HUES64 (cell line): ENCODE data around the gene E4F1.

Experiments
- H3K27ac ChIP-seq: 2 replicates; pipeline ENCODE4 v1.7.0; 2013; ENCODE audit warnings: low read depth, low read length, inconsistent platforms
- H3K27me3 ChIP-seq: 2 replicates; pipeline ENCODE4 v1.6.1; 2013; ENCODE audit warnings: mild to moderate bottlenecking, low read length; ENCODE audit not compliant: insufficient read depth
- H3K36me3 ChIP-seq: 2 replicates; pipeline ENCODE4 v1.6.1; 2013; ENCODE audit warnings: mild to moderate bottlenecking, low read length; ENCODE audit not compliant: insufficient read depth
- H3K4me1 ChIP-seq: 2 replicates; pipeline ENCODE4 v1.6.1; 2013; ENCODE audit warnings: mild to moderate bottlenecking, low read length, moderate library complexity; ENCODE audit not compliant: insufficient read depth
- H3K4me3 ChIP-seq: 2 replicates; pipeline ENCODE4 v1.5.1; 2013; ENCODE audit warnings: mild to moderate bottlenecking, low read length, moderate library complexity
- H3K9ac ChIP-seq: 2 replicates; pipeline ENCODE4 v1.6.1; 2013; ENCODE audit warnings: mild to moderate bottlenecking, low read depth, low read length
- H3K9me3 ChIP-seq: 2 replicates; pipeline ENCODE4 v1.6.1; 2013; ENCODE audit warnings: low read depth, low read length; ENCODE audit not compliant: insufficient read depth
- WGBS: fragments of 150-250, 120-280 bp; methylation state at CpG from one replicate; pipeline ENCODE4 v1.1.7; 2013; ENCODE audit warnings: missing lambda C conversion rate; 5-methylcytosine and 5-hydroxymethylcytosine counted together

The E4F1 gene

DNA sequence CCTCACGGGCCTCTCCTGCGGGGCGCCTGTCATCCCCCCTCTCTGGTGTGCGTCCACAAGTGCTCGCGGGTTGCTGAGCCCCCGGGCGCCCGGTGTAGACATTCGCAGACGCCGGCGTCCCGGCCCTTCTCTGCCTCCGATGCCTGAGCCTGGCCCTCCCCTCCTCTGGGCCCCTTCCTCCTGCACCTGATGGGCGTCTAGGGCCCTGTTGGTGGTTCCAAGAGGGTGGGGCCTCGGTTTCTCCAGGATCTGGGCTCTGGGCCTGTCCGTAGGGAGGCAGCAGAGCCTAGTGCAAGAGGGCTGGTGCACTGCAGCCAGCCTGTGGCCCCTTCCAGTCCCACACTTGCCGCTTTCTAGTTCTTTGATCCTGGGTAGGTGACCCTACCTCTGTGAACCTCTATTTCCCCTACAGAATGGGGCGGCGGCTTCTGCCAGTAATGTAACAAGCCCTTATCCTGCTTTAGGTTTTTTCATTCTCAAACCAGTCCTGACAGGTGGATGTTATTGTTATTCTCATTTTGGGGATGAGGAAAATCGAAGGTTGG lies 623 bp downstream of the E4F1 start:
- WGBS, result 13% methylated on average over 22 of the region's 22 CpGs
- peak overlapping the region; percentile 82 for H3K27ac ChIP-seq

DNA sequence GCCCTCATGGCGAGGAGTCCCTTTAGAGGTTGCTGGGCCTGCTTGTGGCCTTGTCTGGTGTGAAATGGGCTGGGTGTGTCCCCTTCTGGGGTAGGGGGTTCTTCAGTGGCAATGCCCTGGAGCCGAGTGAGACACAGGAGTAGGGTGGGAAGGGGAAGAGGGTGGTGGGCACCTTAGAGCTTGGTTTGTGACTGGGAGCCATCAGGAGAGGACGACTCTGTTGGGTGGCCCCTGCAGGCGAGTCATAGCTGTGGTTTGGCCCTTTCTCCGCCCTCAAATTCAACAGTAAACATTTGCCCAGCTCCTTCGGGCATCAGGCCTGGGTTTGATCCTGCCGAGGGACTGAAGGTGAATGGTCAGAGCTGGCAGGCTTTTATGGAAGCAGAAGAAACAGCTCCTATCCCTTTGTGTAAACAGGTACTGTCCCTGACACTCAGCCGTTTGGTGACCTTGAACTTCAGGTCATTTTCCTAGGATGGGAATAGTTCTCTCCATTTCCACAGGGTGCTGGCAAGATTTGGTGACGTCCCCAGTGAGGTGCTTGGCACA lies 2.9 kb downstream of the E4F1 start:
- H3K27ac ChIP-seq, result no peak overlapping the region
- no peak overlapping the region for H3K4me3 ChIP-seq
- H3K27me3 ChIP-seq, result no peaks in the 10 kb centered on the region
- H3K9me3 ChIP-seq, result no peaks in the 10 kb centered on the region
- 87% methylated on average over 9 of the region's 9 CpGs for WGBS
- peaks cover 23% of the 10 kb centered on the region for H3K36me3 ChIP-seq
- no peak overlapping the region for H3K9ac ChIP-seq
- H3K4me1 ChIP-seq, result no peaks in the 10 kb centered on the region

More for the DNA sequence above, 623 bp downstream of the E4F1 start:
- Histone ChIP-seq H3K9me3 (no peaks in the 10 kb centered on the region), H3K9ac (peak overlapping the region; percentile 91), H3K27me3 (no peaks in the 10 kb centered on the region), H3K4me3 (peak overlapping the region; percentile 83), H3K4me1 (no peaks in the 10 kb centered on the region), H3K36me3 (peaks cover 8% of the 10 kb centered on the region; the same call in 1 of the 2 replicates)

DNA sequence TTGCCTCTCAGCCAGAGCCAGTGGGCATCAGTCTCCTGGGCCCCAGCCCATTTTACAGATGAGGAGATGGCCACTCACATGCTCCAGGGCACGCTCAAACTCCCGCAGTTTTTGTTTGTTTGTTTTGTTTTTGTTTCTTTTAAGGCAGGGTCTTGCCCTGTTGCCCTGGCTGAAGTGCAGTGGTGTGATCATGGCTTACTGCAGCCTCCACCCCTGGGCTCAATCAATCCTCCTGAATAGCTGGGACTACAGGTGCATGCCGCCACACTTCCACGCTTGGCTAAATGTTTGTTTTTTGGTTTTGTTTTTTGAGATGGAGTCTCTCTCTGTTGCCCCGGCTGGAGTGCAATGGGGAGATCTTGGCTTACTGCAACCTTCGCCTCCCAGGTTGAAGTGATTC lies 3.5 kb downstream of the E4F1 start:
- Histone ChIP-seq H3K4me1 (no peaks in the 10 kb centered on the region), H3K27ac (no peak overlapping the region)

DNA sequence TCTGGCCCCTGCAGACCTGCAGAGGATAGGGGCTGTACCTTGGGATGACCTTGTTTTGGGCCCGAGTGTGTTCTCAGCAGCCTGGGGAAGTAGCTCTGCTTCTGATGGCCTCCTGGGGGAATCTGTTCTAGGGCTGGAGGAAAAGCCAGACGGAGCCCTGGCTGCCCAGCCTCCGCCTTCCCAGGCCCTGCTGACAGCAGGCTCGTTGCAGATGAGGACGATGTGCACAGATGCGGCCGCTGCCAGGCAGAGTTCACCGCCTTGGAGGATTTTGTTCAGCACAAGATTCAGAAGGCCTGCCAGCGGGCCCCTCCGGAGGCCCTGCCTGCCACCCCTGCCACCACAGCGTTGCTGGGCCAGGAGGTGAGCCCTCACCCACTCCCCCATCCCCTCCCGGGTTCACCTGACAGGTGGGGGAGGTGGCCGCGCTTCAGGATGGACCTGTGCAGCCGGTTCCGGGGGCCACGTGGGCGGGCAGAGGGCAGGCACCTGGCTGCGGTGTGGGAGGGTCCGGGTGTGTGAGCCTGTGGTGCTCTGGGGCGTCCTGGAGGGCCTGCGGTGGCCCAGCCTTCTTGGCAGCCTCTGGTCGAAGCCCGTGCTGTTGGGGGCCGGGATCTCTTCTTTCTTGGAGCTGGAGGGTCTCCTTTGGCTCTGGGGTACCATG lies 4.9 kb downstream of the E4F1 start:
- Histone ChIP-seq H3K9me3 (no peaks in the 10 kb centered on the region), H3K9ac (no peak overlapping the region), H3K36me3 (peaks cover 42% of the 10 kb centered on the region), H3K27me3 (no peaks in the 10 kb centered on the region), H3K27ac (no peak overlapping the region), H3K4me1 (no peaks in the 10 kb centered on the region), H3K4me3 (no peak overlapping the region)
- 96% methylated on average over 25 of the region's 25 CpGs for WGBS

More for the DNA sequence above, 3.5 kb downstream of the E4F1 start:
- Histone ChIP-seq H3K27me3 (no peaks in the 10 kb centered on the region), H3K9ac (no peak overlapping the region), H3K36me3 (peaks cover 28% of the 10 kb centered on the region), H3K4me3 (no peak overlapping the region), H3K9me3 (no peaks in the 10 kb centered on the region)
- 89% methylated on average over 6 of the region's 6 CpGs for WGBS

DNA sequence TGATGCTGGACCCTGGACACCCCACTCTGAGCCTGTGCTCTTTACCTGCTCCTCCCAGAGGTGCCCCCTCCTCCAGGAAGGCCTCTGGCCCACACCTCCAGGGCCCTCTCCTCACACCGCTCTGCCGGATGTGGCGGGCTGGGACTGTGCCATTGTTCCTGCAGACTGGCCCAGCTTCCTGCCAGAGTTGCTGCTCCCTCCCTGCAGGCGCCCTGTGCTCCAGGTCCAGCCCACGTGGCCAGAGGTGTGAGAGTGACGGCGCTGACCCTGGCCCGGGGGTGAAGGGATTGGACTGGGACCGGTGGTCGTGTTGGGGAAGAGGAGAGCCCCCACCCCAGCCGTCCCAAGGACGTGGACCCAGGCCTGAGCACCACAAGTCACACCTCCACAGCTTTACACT lies 5.7 kb downstream of the E4F1 start:
- H3K27me3 ChIP-seq, result no peaks in the 10 kb centered on the region
- 96% methylated on average over 12 of the region's 12 CpGs for WGBS
- no peak overlapping the region for H3K9ac ChIP-seq
- H3K4me3 ChIP-seq, result no peak overlapping the region
- H3K27ac ChIP-seq, result no peak overlapping the region
- H3K36me3 ChIP-seq, result peaks cover 49% of the 10 kb centered on the region
- H3K9me3 ChIP-seq, result no peaks in the 10 kb centered on the region
- H3K4me1 ChIP-seq, result no peaks in the 10 kb centered on the region

DNA sequence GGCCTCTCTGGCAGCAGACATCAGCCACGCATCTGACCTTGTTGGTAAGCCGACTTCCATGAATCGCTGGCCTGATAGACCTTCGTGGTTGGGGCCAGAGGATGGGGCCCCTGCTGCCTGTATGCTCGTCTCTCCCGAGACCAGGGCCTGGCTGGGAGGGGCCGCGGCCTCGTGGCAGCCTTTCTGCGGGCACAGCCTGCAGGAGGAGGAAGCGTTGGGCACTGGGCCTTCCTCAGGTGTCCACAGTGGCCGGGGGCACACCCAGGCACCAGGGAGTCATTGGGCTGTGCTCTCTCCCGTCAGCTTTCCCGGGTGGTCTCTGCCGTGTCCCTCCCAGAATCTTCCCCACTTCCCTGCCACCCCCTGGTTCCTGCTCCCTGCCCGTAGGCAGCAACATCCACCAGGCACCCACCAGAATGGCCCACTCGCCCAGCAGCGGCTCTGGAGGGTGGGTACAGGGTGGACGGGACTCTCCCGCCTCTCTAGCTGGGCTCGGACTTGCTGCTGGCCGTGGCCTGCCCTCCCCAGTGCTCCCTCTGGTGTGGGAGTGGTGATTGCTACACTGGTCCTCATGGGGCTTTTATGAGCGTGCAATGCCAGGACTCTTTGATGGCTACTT lies 6.3 kb downstream of the E4F1 start:
- H3K4me1 ChIP-seq, result no peaks in the 10 kb centered on the region
- no peak overlapping the region for H3K4me3 ChIP-seq
- no peak overlapping the region for H3K9ac ChIP-seq
- H3K27me3 ChIP-seq, result no peaks in the 10 kb centered on the region
- H3K36me3 ChIP-seq, result peaks cover 53% of the 10 kb centered on the region
- no peaks in the 10 kb centered on the region for H3K9me3 ChIP-seq
- 94% methylated on average over 23 of the region's 23 CpGs for WGBS
- H3K27ac ChIP-seq, result no peak overlapping the region

DNA sequence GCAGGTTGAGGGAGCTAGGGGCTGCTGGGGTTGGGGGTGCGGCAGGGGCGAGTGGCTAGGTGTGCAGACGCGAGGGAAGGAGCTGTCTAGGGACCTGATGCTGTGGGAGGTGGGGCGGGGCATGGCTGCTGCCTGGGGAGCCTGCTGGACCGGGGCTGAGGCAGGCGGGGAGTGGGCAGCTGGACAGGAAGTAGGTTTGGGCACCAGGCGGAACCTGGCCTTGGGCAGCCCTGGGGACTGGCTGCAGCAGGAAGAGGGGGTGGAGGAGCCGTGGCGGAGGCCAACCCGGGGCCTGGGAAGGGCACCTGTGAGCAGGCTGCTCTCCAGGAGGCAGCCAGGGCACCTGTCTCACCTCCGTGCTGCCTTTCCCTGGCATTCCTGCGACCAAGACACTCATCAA lies 7.0 kb downstream of the E4F1 start:
- Histone ChIP-seq H3K4me3 (no peak overlapping the region), H3K27me3 (no peaks in the 10 kb centered on the region), H3K9ac (no peak overlapping the region), H3K36me3 (peaks cover 57% of the 10 kb centered on the region), H3K9me3 (no peaks in the 10 kb centered on the region), H3K4me1 (no peaks in the 10 kb centered on the region), H3K27ac (no peak overlapping the region)
- WGBS, result 95% methylated on average over 13 of the region's 13 CpGs

DNA sequence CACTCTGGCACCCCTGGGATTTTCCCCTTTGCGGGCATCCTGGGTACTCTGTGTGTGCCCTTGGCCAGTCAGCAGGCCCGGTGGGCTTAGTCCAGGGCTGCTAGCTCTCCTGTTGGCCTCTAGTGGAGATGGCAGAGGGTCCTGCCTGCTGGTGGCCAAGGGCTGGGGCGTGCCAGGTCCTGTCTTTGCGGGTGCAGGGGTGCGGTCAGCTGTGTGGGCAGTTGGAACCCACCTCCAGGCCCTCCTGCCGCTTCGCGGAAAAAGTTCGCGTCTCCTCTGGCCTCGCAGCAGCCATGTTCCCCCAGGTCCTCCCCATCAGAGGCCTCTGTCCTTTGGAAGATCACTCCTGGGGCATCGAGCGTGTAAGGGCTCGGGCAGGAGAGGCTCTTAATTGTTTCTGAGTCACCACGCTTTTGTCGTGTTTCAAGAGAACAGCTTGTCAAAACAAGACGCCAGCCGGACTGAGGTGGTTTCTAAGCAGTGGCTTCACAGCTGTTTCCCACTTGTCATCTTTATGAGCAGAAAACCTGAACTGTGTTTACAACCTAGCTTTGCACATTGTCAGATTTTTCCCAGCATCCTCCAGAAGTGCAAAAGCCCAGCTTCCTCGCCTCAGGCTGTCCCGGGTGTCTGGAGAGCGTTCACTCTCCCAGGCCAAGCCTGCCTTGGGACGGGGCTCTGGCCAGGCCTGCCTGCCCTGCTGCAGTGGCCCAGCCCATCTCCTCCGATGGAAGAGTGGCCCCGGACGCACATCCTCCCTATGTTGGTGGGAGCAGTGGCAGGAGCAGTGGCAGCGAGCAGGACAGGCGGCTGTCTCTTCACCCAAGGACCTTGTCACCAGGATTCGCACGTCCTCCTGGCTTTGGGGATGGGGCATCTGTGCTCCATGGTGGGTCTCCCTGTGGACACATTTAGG lies 7.9 kb downstream of the E4F1 start:
- Histone ChIP-seq H3K9ac (no peak overlapping the region), H3K4me1 (no peaks in the 10 kb centered on the region), H3K4me3 (no peak overlapping the region), H3K27ac (no peak overlapping the region), H3K36me3 (peaks cover 60% of the 10 kb centered on the region), H3K9me3 (no peaks in the 10 kb centered on the region), H3K27me3 (peaks cover 6% of the 10 kb centered on the region)
- WGBS, result 94% methylated on average over 29 of the region's 29 CpGs

DNA sequence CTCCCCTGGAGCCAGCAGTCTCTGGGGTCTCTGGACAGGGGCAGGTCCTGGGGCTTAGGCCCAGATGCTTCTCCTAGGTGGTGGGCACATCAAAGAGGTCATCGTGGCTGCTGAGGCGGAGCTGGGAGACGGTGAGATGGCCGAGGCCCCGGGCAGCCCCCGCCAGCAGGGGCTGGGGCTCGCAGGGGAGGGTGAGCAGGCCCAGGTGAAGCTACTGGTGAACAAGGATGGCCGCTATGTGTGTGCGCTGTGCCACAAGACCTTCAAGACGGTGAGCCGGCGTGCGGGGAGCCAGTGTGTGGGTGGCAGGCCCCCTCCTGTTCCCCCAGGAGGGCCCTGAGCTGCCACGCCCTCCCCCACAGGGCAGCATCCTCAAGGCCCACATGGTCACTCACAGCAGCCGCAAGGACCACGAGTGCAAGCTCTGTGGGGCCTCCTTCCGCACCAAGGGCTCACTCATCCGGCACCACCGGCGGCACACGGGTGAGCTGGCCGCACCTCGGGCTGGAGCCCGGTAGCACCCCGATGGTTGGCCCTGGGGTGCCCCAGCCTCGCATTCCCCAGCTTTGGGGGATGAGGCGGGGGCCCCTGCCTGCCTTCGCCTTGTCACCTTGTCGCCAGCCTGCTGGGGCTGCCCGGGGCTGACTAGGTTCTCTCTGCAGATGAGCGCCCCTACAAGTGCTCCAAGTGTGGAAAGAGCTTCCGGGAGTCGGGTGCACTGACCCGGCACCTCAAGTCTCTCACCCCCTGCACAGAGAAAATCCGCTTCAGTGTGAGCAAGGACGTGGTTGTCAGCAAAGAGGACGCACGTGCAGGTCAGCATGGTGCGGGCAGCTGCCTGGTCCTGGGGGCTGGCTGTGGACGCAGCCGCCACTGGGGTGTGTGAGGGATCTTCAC lies 9.0 kb downstream of the E4F1 start:
- peaks cover 17% of the 10 kb centered on the region for H3K27me3 ChIP-seq
- no peak overlapping the region for H3K9ac ChIP-seq
- peaks cover 56% of the 10 kb centered on the region for H3K36me3 ChIP-seq
- H3K4me3 ChIP-seq, result no peak overlapping the region
- no peaks in the 10 kb centered on the region for H3K9me3 ChIP-seq
- H3K27ac ChIP-seq, result no peak overlapping the region
- H3K4me1 ChIP-seq, result no peaks in the 10 kb centered on the region; the same call in 1 of the 2 replicates
- 92% methylated on average over 41 of the region's 41 CpGs for WGBS

DNA sequence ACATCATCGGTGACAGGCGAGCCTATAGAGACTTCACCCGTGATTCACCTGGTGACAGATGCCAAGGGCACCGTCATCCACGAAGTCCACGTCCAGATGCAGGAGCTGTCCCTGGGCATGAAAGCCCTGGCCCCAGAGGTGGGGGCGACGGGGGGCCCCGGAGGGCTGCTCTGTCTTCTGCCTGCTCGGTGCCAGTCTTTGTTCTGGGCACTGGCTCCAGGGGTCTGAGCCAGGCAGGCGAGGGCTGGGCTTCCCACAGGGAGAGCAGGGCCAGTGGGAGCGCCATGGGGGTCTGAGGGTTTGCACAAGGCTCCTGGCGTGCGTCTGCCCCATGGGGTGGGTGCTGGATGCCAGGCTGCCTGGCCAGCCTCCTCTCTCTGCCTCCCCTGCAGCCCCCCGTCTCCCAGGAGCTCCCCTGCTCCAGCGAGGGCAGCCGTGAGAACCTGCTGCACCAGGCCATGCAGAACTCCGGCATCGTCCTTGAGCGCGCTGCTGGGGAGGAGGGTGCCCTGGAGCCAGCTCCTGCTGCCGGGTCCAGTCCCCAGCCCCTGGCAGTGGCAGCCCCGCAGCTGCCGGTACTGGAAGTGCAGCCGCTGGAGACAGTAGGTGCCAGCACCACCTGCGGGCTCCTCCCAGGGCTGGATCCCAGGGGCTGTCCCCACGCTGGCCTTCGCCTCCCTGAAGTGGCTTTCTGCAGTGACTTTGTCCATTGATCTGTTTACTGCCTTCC lies 9.8 kb downstream of the E4F1 start:
- 95% methylated on average over 28 of the region's 28 CpGs for WGBS
- H3K36me3 ChIP-seq, result peaks cover 54% of the 10 kb centered on the region
- no peak overlapping the region for H3K9ac ChIP-seq
- no peaks in the 10 kb centered on the region for H3K9me3 ChIP-seq
- H3K4me3 ChIP-seq, result no peak overlapping the region
- no peak overlapping the region for H3K27ac ChIP-seq
- H3K4me1 ChIP-seq, result no peaks in the 10 kb centered on the region; the same call in 1 of the 2 replicates
- peaks cover 25% of the 10 kb centered on the region for H3K27me3 ChIP-seq
